ENCODE measurements around the gene PIGU. TPM values are rescaled to one million over a fixed set of nuclear protein-coding genes. Genes with fewer than 3 reads are reported as not detected.

PIGU gene
- total RNA-seq, 6 experiments from 2014 or later = 4.0 to 14.9 (median 7.3) TPM

- H3K4me1 ChIP-seq = peaks cover 0 to 24% (median 9%) of the 10 kb centered on the region in 4 donors
- peak in 2 of 4 donors; percentile 1 to 27 for ATAC-seq
- H3K27me3 ChIP-seq = no peaks in the 10 kb centered on the region
- peaks cover 0 to 7% (median 3%) of the 10 kb centered on the region in 4 donors for H3K36me3 ChIP-seq
- no peak overlapping the region for H3K27ac ChIP-seq
- WGBS (ENCODE audit: insufficient coverage, low coverage, low lambda C conversion rate, missing lambda C conversion rate) = 57% methylated on average over 1 of the region's 1 CpG
- H3K9me3 ChIP-seq = no peaks in the 10 kb centered on the region
- no peak overlapping the region for H3K4me3 ChIP-seq
- intact Hi-C loops (cut with DNase I) = no loop called here
- TF ChIP-seq POLR2A (IDR thresholded peaks at IDR 0.05) (no peak), CTCF (IDR thresholded peaks at IDR 0.05) (no peak)
- DNase-seq = peak in 1 of 3 donors; percentile 34
Observed at GRCh38 chr20:34713194-34713943, 36.5 kb upstream of the PIGU start.

GRCh38 chr20:34712525-34713192 lies 35.8 kb upstream of the PIGU start:
- intact Hi-C loops (cut with DNase I) = no loop called here
- Histone ChIP-seq H3K4me3 (no peak overlapping the region), H3K27ac (no peak overlapping the region), H3K9me3 (no peaks in the 10 kb centered on the region), H3K27me3 (no peaks in the 10 kb centered on the region), H3K36me3 (peaks cover 0 to 7% (median 3%) of the 10 kb centered on the region in 4 donors), H3K4me1 (peaks cover 0 to 26% (median 12%) of the 10 kb centered on the region in 4 donors)
- DNase-seq (peak in 1 of 3 donors; percentile 36), ATAC-seq (no peak)
- TF ChIP-seq POLR2A (IDR thresholded peaks at IDR 0.05) = no peak
- no peak for TF ChIP-seq CTCF (IDR thresholded peaks at IDR 0.05)
- 76% methylated on average over 4 of the region's 5 CpGs for WGBS (ENCODE audit: insufficient coverage, low coverage, low lambda C conversion rate, missing lambda C conversion rate)

DNA sequence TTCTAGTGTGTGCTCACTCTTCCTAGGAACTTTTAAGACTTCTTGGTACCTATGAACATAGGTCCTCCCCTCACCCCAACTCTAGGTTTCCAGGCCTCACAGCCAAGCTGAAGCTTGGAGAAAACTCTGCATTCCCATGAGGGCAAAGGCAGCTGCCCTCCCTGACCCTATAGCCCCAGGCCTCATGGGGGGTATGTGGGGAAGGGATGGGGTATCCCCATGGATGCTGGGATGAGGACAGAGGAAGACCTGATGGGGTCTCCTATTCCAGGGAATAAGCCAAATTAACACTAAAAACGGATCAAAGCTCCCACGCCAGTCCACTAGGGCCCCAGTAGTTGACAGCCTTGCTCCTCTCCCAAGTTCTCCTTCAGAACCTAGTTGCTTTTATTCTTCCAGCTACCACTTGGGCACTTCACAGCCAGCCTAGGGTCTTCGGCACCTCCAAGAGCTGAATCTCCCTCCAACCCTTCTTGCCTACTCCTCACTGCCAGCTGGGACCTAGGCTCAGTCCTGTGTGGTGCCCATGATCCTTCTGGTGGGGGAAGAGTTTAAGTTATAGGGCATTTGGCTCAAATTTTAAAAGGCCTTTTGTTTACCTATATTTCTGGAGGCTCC lies 35.0 kb upstream of the PIGU start:
- ATAC-seq (no peak), DNase-seq (peak in 1 of 3 donors; percentile 28)
- intact Hi-C loops (cut with DNase I) = no loop called here
- WGBS (ENCODE audit: insufficient coverage, low coverage, low lambda C conversion rate, missing lambda C conversion rate) = 100% methylated on average over 1 of the region's 3 CpGs
- H3K4me1 ChIP-seq = peaks cover 0 to 28% (median 13%) of the 10 kb centered on the region in 4 donors
- no peak overlapping the region for H3K27ac ChIP-seq
- no peak for TF ChIP-seq POLR2A (IDR thresholded peaks at IDR 0.05)
- no peak for TF ChIP-seq CTCF (IDR thresholded peaks at IDR 0.05)
- peaks cover 0 to 7% (median 3%) of the 10 kb centered on the region in 4 donors for H3K36me3 ChIP-seq
- no peaks in the 10 kb centered on the region for H3K9me3 ChIP-seq
- no peaks in the 10 kb centered on the region for H3K27me3 ChIP-seq
- H3K4me3 ChIP-seq = no peak overlapping the region

- no peak overlapping the region for H3K27ac ChIP-seq
- no peak for TF ChIP-seq CTCF (IDR thresholded peaks at IDR 0.05)
- no peak for TF ChIP-seq POLR2A (IDR thresholded peaks at IDR 0.05)
- no peak overlapping the region for H3K4me3 ChIP-seq
- H3K27me3 ChIP-seq = no peaks in the 10 kb centered on the region
- DNase-seq (peak in 1 of 3 donors; percentile 23), ATAC-seq (no peak)
- H3K9me3 ChIP-seq = no peaks in the 10 kb centered on the region
- WGBS (ENCODE audit: insufficient coverage, low coverage, low lambda C conversion rate, missing lambda C conversion rate) = 90% methylated on average over 2 of the region's 9 CpGs
- H3K4me1 ChIP-seq = peaks cover 0 to 35% (median 13%) of the 10 kb centered on the region in 4 donors
- peaks cover 0 to 7% (median 3%) of the 10 kb centered on the region in 4 donors for H3K36me3 ChIP-seq
- intact Hi-C loops (cut with DNase I) = no loop called here
Observed at GRCh38 chr20:34710861-34711574, 34.1 kb upstream of the PIGU start.
